ENCODE results near the gene IGFALS.

DNA sequence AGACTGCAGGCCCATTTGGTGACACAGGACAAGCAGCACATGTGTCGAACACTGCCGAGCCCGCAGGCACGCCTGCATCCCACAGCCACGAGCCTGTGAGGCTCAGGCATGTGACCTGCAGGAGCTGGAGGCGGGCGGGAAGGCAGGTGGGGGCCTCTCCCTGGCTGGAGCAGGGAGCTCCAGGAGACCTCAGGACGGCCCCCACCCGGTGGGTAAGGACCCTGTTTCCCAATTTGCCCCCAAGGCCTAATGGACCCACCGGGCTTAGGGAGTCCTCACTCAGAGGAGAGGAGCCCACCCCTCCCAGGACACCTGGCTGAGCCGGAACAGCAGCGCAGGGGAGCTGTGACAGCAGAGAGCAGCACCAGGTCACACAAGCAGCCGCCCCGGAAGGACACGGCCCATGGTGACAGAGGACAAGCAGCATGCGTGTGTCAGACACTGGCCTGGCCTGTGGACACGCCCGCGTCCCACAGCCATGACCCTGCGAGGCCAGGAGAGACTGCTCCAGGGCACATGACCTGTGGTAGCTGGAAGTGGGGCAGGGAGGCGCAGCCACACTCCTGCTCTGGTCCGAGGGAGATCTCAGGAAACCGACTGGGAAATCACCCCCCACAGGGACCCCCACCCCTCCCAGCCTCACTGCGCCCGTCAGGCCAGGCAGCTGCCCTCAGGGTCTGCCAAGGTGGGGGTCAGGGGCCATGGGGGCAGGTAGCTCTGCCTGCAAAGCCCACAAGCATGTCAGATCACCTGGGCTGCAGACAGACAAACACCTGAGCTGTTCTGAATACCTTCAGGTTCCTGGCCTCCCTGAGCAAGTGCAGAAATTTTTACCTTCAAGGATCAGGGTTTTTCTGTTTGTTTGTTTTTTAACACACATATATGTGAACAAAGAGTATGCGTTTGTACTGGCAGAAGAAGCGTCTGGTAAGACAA lies 13.5 kb downstream of the IGFALS start:
- TF ChIP-seq, protein P1, sequence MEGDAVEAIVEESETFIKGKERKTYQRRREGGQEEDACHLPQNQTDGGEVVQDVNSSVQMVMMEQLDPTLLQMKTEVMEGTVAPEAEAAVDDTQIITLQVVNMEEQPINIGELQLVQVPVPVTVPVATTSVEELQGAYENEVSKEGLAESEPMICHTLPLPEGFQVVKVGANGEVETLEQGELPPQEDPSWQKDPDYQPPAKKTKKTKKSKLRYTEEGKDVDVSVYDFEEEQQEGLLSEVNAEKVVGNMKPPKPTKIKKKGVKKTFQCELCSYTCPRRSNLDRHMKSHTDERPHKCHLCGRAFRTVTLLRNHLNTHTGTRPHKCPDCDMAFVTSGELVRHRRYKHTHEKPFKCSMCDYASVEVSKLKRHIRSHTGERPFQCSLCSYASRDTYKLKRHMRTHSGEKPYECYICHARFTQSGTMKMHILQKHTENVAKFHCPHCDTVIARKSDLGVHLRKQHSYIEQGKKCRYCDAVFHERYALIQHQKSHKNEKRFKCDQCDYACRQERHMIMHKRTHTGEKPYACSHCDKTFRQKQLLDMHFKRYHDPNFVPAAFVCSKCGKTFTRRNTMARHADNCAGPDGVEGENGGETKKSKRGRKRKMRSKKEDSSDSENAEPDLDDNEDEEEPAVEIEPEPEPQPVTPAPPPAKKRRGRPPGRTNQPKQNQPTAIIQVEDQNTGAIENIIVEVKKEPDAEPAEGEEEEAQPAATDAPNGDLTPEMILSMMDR (IDR thresholded peaks at IDR 0.05): no peak
- TF ChIP-seq POLR2AphosphoS5 (IDR thresholded peaks at IDR 0.05) (no peak), POLR2A (IDR thresholded peaks at IDR 0.05) (no peak), EP300 (IDR thresholded peaks at IDR 0.05) (no peak)

All from sigmoid colon (tissue), 4 donors.